K562 (cell line): Measurements from ENCODE around the gene CRYBA1. TPM values are rescaled to one million over a fixed set of nuclear protein-coding genes. Genes with fewer than 3 reads are reported as not detected.

ENCODE experiments used
- CHD4 ChIP-seq: fragments of 200-600 bp; sonication (generic); IDR thresholded peaks from 3 replicates; pipeline ENCODE4 v1.6.1; 2012; ENCODE audit warnings: low read depth, mild to moderate bottlenecking, mixed read lengths, low read length, inconsistent platforms; ENCODE audit not compliant: insufficient read depth, insufficient replicate concordance, poor library complexity, severe bottlenecking
- GTF2E2 ChIP-seq: fragments of 200-800 bp; sonication (Bioruptor generic); IDR thresholded peaks from 2 replicates; pipeline ENCODE4 v1.6.1; 2016; ENCODE audit warnings: missing genetic modification characterization, missing compliant biosample characterization
- KHSRP ChIP-seq: fragments of 450-650 bp; IDR thresholded peaks from 2 replicates; pipeline ENCODE4 v1.6.1; 2017
- KLF1 ChIP-seq: fragments of 450-650 bp; IDR thresholded peaks from 2 replicates; pipeline ENCODE4 v1.6.1; 2016; ENCODE audit warnings: missing genetic modification characterization, missing compliant biosample characterization
- PBX2 ChIP-seq, 2 experiments: IDR thresholded peaks in 1 of 2; conservative IDR thresholded peaks in 1 of 2; 2 replicates each; pipeline ENCODE4 v1.6.1; 2016; ENCODE audit warnings: low read depth in 2 of 2, mild to moderate bottlenecking in 1 of 2, missing compliant biosample characterization in 1 of 2, missing genetic modification characterization in 1 of 2, moderate library complexity in 1 of 2
- RB1 ChIP-seq: fragments of 450-650 bp; IDR thresholded peaks from 2 replicates; pipeline ENCODE4 v1.6.1; 2017; ENCODE audit warnings: low read depth, mild to moderate bottlenecking
- RUNX1 ChIP-seq: sonication (generic); IDR thresholded peaks from 2 replicates; pipeline ENCODE4 v1.6.1; 2016; ENCODE audit warnings: antibody characterized with exemption, low read depth
- SIN3A ChIP-seq, 2 experiments: fragments of 150-350 bp in 1 of 2; IDR thresholded peaks; 2 replicates each; pipeline ENCODE4 v1.6.1; 2011 to 2016; ENCODE audit warnings: borderline replicate concordance in 2 of 2, low read depth in 2 of 2, low read length in 2 of 2, mild to moderate bottlenecking in 2 of 2, moderate library complexity in 2 of 2; ENCODE audit not compliant: control insufficient read depth in 1 of 2
- SIX5 ChIP-seq, 2 experiments: IDR thresholded peaks; 2 replicates each; pipeline ENCODE4 v1.6.1; 2011; ENCODE audit warnings: low read length in 2 of 2, borderline replicate concordance in 1 of 2, low read depth in 1 of 2, mild to moderate bottlenecking in 1 of 2, moderate library complexity in 1 of 2; ENCODE audit not compliant: insufficient read depth in 1 of 2
- SLC30A9 ChIP-seq: fragments of 250-450 bp; sonication (Bioruptor Pico); IDR thresholded peaks from 2 replicates; pipeline ENCODE4 v1.8.0; 2022; ENCODE audit warnings: mild to moderate bottlenecking, moderate library complexity
- SMAD4 ChIP-seq: fragments of 250-450 bp; sonication (Bioruptor Pico); conservative IDR thresholded peaks from 2 replicates; pipeline ENCODE4 v1.8.0; 2021; ENCODE audit warnings: inconsistent platforms, mild to moderate bottlenecking, moderate library complexity
- TCF15 ChIP-seq: fragments of 250-450 bp; sonication (Bioruptor Pico); IDR thresholded peaks from 2 replicates; pipeline ENCODE4 v1.8.0; 2022; ENCODE audit warnings: moderate library complexity, mild to moderate bottlenecking, inconsistent platforms
- ZNF12 ChIP-seq: sonication (generic); formaldehyde crosslinking; IDR thresholded peaks from 2 replicates; pipeline ENCODE4 v1.4.0; 2020; ENCODE audit warnings: mild to moderate bottlenecking, missing genetic modification reagents
- ZNF23 ChIP-seq: fragments of 250-450 bp; sonication (Bioruptor Pico); IDR thresholded peaks from 2 replicates; pipeline ENCODE4 v1.4.0; 2020; ENCODE audit warnings: mild to moderate bottlenecking
- ZNF316 ChIP-seq: fragments of 450-650 bp; IDR thresholded peaks from 2 replicates; pipeline ENCODE4 v1.6.1; 2016
- ZNF407 ChIP-seq: fragments of 450-650 bp; IDR thresholded peaks from 2 replicates; pipeline ENCODE4 v1.6.1; 2016; ENCODE audit warnings: low read depth
- polyA plus RNA-seq, 8 experiments: library from polyadenylated mRNA; depleted of rRNA in 4 of 8; stranded (reverse) in 5 of 8; unstranded in 3 of 8; fragments of >200 nt; fragmentation: Nextera tagmentation in 2 of 8; fragmentation: Illumina TruSeq in 1 of 8; extraction: Ambion mirVana in 2 of 8; extraction: Trizol in 1 of 8; gene quantifications; 2 replicates each; pipeline versions ENCODE4 v1.2.1 to v1.2.3, GENCODE V29; 2011 to 2014; ENCODE audit warnings: inconsistent platforms in 1 of 8, missing spikeins in 1 of 8
- total RNA-seq, 7 experiments: library from RNA; depleted of rRNA in 6 of 7; stranded (reverse); fragments of >200 nt in 6 of 7; fragmentation: Illumina TruSeq in 2 of 7; extraction: Trizol in 2 of 7; gene quantifications; 2 replicates each; pipeline versions ENCODE4 v1.2.1 to v1.2.3, GENCODE V29; 2011 to 2021; ENCODE audit warnings: low replicate concordance in 1 of 7

The CRYBA1 gene
- total and polyA plus RNA-seq, 9 of the 15 experiments (the other 6 are each of a cell fraction or from before 2014, with no cell fraction given) = not detected

- TF ChIP-seq ZNF407 = no peak
- no peak for TF ChIP-seq KHSRP
- TF ChIP-seq KLF1 (tag) = no peak
- no peak for TF ChIP-seq RB1
- TF ChIP-seq RUNX1 = no peak
- TF ChIP-seq SIX5 (IDR thresholded peaks at IDR 0.05; ENCODE audit: borderline replicate concordance in 1 of 2, insufficient read depth in 1 of 2, low read depth in 1 of 2, low read length in 2 of 2) = 0 out of 4 replicates have a peak, but pooled peaks of 1 of the 2 experiments have one; percentile 15
- TF ChIP-seq SLC30A9 (CRISPR knock-in tag) = no peak
- peak; percentile 47 for TF ChIP-seq ZNF316
- TF ChIP-seq GTF2E2 (tag) = peak; percentile 91
- TF ChIP-seq PBX2 (CRISPR knock-in tag; IDR thresholded peaks at IDR 0.05; ENCODE audit: low read depth) = peak; percentile 84
- TF ChIP-seq PBX2 (tag; conservative IDR thresholded peaks at IDR 0.05; ENCODE audit: low read depth) = peak; percentile 98
- TF ChIP-seq ZNF12 (CRISPR knock-in tag) = 0 out of 2 replicates have a peak, but pooled peaks have one; percentile 43
- TF ChIP-seq ZNF23 (CRISPR knock-in tag) = no peak
- TF ChIP-seq TCF15 = no peak; the same call in none of the 2 replicates
- TF ChIP-seq SIN3A (IDR thresholded peaks at IDR 0.05; ENCODE audit: borderline replicate concordance in 2 of 2, control insufficient read depth in 1 of 2, low read depth in 2 of 2, low read length in 2 of 2) = peak; percentile 33 to 60; a peak in 1 of 4 replicates
- TF ChIP-seq CHD4 = no peak
- TF ChIP-seq SMAD4 (CRISPR knock-in tag) = peak; percentile 91
These were observed 47.4 kb downstream of the CRYBA1 start, which contains the start of gene NUFIP2 (continued) for GRCh38 chr17:29293890-29294579.
